HPDE6-E6E7 (cell line): ENCODE measurements around the gene TULP4.

ENCODE experiments used
- DNase-seq: peaks from one replicate; pipeline ENCODE4 v3.0.0; 2011; ENCODE audit warnings: missing footprints; ENCODE audit errors: extremely low spot score

TULP4 gene, protein sequence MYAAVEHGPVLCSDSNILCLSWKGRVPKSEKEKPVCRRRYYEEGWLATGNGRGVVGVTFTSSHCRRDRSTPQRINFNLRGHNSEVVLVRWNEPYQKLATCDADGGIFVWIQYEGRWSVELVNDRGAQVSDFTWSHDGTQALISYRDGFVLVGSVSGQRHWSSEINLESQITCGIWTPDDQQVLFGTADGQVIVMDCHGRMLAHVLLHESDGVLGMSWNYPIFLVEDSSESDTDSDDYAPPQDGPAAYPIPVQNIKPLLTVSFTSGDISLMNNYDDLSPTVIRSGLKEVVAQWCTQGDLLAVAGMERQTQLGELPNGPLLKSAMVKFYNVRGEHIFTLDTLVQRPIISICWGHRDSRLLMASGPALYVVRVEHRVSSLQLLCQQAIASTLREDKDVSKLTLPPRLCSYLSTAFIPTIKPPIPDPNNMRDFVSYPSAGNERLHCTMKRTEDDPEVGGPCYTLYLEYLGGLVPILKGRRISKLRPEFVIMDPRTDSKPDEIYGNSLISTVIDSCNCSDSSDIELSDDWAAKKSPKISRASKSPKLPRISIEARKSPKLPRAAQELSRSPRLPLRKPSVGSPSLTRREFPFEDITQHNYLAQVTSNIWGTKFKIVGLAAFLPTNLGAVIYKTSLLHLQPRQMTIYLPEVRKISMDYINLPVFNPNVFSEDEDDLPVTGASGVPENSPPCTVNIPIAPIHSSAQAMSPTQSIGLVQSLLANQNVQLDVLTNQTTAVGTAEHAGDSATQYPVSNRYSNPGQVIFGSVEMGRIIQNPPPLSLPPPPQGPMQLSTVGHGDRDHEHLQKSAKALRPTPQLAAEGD (N-terminal part only)

DNA sequence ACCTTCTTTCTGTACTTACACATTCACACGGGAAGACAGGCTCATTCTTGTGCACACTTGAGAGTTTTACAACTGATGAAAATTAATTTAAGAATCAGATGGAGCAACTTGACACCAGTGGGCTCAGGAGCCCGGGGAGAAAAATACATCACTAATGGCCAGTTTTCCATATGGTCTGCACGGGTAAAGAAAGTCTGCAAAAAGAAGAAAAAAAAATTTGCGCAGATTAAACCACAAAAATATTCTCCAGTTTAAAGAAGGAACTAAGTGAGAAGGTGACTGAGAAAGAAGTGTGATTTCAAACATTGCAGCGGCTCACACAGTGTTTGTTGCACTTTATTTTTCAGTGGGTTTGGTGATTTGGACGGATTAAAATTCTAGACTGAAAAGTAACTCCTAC lies at the start of gene TULP4:
Gene TULP4 (plus strand): TSS at position 301 of the 400 bp plus-strand sequence. CDS start 1,552 bp downstream, outside the sequence.
- no peak for DNase-seq

DNA sequence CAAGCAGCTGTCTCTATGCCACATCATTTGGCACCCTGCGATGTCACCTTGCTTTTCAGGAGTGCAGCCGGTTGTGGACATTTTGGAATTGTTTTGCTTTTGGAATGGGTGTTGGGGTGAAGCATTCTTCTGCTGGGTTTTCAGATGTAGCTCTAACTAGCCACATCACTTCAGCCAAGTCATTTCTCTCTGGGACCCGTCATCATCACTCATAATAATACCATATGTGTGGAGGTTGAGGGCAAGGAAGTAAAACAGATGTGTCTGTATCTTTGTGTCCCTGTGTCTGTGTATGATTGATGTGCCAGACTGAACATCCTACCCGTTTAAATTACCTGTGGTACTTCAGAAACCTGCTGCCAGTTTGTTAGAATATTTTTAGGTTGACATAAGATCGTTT lies 49.5 kb upstream of the TULP4 start:
- DNase-seq = no peak

DNA sequence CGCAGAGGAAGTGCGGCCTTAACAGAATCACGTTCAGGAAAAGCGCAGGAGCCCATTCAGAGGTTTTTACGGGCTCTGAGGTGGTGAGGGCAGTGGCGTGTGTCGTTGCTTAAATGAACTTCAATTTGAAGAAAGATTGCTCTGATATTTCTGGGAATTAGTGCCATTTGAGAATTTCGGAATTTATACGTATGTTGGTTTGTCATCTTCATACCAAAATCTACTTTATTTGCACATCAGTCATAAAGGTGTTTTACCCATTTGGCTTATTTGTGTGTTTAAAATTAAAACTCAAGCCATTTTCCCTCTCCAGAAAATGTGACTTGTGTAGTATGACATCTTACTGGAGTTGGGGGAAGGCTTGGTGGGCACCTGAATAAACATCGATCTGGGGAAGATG lies 48.1 kb upstream of the TULP4 start:
- DNase-seq = no peak

DNA sequence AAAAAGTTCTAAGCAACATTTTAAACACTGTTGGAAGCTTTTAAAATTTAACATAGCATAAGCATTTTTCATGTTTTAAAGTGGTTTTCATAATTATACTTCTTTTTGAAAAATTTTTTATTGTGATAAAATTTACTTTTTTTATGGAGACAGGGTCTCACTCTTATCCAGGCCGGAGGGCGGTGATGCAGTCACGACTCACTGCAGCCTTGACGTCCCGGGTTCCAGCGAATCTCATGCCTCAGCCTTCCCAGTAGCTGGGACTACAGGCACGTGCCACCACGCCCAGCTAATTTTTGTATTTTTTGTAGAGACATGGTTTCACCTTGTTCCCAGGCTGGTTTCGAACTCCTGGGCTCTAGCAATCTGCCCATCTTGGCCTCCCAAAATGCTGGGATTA lies 46.1 kb upstream of the TULP4 start:
- no peak for DNase-seq

DNA sequence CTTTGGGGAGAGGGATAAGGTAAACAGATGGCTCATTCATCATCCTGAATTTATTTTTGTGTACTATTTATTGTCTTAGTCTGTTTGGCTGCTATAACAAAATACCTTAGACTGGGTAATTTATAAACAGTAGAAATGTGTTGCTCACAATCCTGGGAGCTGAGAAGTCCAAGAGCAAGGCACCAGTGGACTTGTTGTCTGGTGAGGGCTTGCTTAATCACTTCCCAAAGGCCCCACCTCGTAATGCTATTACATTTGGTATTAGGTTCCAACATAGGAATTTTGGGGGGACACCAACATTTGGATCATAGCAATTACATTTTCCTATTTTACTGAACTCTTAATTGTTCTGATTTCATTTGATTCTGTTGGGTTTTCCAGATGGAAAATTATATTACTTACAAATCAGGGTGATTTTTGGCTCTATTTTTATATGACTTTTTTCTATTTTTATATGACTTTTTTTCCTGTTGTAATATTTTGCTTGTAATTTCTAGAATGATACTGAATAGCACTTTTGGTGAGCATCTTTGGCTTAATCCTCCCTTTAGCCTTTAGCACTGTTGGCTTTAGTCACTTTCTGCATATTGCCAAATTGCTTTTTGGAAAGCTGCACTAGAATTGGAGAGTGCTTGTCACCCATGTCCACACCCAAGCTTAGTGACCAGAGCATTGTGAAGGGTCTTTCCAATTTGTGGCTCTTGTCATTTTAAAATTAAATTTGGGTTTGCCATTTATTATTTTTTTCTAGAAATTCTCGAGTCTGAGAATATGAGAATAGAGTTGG lies 43.7 kb upstream of the TULP4 start:
- DNase-seq = no peak

DNA sequence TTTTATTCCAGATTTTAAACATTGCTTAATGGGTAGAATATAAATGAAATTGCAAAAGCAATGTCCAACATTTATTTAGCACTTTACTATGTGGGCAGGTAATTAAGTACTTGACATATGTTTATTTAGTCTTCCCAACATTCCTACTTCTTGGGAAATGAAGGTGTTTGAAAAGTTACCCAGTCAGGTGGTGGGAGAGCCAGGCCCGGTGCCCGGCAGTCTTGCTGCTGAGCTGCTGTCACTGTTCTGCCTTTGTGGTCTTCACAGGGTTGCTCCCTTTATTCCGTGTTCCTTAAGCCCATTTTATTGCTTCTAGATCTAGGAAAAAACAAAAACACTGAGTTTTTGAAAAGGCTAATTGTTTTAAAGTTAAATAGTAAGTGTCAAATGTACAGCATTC lies 42.6 kb upstream of the TULP4 start:
- no peak for DNase-seq

DNA sequence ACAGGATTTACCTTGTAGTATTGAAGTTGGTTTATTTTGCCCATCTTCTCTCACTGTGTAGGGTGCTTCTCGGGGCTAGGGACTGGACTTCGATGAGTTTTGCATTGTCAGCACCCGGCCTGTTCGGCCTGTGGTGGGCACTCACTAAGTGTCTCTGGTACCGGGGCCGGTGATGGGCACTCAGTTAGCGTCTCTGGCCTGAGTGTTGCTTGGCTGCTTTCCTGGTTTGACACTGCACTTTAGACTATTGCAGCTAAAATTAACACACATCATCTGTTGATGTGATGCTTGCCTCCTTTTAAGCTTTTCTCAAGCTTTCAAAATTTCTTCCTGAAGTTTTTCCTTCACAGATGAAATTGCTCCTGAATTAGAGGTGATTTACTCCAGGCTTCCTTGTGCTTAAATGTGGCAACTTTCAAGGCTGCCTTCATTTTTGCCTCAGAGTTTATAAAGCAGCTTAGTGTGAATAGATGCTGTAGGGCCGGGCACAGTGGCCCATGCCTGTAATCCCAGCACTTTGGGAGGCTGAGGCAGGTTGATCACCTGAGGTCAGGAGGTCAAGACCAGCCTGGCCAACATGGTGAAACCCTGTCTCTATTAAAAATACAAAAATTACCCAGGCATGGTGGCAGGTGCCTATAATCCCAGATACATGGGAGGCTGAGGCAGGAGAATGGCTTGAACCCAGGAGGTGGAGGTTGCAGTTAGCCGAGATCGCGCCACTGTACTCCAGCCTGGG lies 41.7 kb upstream of the TULP4 start:
- DNase-seq = no peak

DNA sequence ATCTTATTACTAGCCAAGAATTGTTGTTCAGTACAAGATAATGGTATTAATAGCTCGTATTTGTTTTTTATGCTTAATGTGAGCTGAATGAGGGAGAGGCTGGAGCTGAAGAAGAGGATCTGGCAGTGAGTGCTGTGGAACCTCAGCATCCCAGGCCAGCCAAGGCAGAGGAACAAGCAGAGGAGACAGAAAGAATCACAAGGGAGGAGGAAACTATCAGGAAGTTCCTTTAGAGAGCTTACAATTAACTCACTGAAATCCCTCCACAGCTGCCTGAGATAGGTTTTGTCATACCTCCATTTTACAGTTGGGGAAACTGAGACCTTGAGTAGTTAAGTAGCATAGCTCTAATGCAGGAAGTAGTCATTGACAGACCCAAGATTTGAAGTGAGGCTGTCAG lies 39.9 kb upstream of the TULP4 start:
- DNase-seq = no peak

DNA sequence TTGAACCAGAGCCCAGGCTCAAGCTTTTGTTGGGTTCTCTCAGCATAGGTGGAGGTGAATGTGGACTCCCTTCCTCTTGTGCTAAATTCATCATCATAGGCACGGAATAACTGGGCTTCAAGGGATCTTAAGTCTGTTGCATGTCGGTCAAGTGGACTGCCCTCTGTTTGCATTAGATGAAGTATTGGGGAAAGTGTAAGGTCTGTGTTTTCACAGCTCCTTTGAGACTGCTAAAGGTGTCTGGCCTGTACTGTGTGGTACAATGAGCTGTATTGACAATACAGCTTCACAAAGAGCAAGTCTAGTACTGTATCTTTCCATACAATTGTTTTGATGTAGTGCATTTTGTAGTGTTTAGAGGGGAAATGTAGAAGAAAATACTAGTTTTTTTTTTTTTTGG lies 34.3 kb upstream of the TULP4 start:
- no peak for DNase-seq

DNA sequence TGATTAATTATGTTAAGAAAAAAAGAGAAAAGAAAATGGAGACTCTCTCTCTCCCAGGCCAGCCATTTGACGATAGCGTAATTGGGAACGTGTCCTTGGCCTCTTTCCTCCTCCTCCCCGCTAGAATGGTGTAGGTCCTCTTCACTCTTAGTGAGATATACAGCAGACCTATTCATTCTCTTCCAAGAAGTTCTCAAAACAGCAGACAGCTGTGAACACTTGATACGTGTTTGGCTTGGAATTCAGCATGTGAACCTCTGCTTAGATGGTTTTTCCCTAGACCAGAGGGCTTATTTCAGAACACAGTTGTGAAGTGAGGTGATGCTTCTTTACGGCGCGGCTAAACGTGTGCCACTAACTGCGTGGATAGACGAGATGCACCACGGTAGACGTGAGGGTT lies 32.6 kb upstream of the TULP4 start:
- DNase-seq = no peak

DNA sequence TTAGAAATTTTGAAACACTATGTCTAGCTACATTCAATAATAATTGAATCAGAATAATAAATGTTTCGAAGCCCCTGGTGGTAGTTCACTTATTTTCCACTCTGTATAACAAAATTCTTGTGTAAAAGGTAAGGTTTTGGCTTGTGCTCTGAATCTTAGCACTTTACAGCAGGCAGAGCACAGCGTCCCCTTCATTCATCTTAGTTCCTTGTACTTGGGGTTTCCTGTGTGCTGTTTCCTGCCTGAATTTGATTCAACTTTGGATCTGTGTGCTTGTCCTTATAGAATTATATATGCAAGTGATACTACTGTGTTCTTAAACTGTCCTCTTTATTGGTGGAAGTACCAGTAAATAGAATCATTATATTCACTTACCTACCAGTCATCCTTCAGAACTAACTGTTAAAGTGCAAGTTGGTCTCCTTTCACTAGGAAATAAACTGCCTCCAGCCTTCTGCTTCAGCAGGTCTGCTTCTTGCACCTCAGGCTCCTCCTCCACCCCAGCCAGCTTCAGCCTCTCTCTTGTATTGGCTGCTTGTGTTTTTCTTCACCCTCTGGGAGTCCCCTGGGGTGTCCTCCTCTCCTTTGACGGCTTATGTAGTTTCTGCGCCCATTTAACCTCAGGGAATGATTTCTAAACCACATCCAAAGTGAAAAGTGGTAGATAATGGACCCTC lies 28.8 kb upstream of the TULP4 start:
- DNase-seq = no peak

DNA sequence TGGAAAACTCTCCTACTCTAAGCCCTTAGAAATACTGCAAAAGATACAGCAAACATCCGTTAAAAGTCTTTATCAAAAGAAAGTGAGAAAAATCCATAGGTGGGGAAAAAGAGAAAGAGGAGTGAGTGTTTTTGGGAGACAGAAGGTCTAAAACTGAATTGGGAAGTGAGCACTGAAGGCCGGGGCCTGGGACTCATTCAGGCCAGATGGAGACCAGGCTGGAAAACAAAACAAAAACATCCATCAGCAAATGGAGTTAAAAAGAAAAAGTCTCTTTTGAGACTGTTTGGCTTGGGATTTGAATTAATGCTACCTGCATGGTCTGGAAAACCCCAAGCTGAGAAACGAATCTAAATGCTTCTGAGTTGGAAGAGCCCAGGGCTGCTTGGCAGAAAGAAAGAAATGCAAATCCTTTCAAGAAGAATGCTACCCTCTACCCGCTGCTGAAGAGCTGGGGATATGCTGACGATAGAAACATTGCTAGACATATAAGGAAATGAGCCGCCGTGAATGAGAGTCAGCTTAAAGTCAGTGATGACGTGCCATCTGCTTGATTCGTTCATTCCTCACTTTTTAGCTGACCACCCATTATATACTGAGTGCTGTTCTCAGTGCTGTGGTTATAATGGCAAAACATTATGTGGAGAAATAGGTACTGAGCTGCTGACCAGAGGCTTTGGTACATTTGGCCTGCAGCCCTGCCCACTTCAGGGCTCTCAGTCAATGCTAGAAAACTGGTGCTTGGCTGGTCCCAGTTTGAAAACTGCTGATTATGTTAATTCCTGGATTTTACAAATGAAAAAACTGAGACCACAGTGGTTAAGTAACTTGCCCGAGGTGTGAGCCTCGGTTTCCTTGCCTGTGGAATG lies 28.0 kb upstream of the TULP4 start:
- no peak for DNase-seq

DNA sequence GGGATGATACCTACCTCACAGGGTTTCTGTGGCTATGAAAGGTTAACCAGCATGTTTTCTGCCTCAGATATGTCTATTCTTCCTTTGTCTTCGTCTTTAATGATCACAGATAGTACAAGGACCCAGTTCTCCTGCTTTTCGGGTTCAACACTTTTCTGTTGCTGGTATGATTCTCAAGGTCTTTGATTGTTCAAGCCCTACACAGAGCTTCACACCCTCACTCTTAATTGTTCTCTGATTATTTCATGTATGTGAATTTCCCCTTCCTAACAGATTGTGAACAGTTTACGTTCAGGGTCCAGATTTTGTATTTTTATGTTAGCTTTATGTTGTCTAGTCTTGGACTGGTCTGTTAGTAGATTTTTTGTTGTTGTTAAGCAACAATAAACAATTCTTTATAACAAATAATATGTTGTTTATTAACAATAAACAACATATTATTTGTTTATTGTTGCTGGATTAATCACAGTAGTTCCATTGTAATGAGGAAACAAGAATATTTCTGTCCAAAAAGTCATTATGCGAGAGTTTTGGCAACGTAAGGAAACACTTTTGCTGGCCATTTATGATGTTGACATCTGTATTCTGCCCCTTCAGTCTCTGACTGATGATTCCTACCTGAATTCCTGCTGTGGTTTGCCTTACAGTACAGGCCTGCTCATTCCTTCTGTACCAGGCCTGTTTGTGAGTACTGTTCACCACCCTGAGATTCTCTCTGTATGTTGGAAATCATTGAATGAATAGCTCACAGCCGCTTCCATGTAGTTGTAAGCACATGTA lies 27.2 kb upstream of the TULP4 start:
- no peak for DNase-seq

DNA sequence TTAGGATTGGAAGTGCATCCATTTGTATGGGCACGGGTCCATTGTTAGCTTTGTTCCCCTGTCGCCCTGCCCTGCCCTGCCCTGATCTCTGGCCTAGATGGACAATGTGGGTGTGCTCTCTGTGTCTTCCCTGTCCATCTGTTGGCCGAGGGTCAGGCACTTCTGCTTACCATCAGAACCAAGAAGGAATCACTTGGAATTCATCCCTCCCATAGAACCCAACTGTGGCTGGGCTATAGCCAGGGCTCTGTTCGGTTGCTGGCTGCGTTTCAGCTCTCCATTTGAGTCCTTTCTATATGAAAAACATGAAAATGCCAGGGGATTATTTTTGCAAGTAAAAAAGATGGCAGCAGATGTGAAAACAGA lies 26.6 kb upstream of the TULP4 start:
- no peak for DNase-seq

DNA sequence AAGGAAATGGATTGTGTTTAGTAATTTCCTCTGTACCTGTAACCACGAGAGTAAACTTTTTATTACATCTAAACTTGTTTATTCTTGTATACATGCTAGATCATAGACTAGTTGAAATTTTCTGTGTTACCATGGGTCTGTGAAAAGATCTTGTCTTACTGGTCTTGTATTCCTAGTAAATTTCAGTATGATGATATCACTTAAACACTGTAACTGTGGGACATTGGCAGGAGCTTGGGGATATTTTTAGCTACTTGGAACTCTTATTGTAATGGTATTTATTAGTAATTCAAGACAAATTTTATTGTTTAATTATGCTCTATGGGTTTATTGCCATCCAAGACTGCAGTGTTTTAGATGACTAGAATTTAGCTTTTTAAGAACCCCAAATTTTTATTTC lies 25.9 kb upstream of the TULP4 start:
- no peak for DNase-seq

DNA sequence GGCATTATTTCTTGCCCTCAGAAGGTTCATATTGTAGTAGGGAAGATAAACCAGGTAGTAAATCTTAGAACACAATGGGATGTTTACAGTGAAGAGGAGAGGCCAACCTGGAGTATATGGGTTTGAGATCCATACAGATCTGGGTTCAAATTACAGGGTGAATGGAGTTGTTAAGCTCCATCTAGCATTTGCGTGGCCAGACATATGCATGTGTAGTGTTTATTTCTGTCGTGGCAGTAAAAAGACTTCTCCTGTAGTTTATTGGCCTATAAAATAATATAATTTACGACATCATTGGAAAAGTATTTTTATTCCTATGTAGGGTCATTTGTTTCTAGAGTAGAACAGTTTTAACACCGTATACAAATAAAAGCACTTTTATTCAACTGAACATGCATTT lies 25.2 kb upstream of the TULP4 start:
- no peak for DNase-seq

DNA sequence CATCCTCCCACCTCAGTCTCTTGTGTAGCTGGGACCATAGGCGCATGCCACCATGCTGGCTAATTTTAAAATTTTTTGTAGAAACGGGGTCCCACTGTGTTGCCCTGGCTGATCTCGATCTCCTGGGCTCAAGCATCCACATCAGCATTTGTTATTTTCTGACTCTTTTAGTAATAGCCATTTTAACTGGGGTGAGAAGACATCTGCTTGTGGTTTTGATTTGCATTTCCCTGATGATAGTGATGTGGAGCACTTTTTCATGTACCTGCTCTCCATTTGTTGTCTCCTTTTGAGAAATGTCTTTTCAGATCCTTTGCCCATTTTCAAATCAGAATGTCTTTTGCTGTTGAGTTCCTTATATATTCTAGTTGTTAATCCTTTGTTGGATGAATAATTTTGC lies 22.2 kb upstream of the TULP4 start:
- DNase-seq = no peak

DNA sequence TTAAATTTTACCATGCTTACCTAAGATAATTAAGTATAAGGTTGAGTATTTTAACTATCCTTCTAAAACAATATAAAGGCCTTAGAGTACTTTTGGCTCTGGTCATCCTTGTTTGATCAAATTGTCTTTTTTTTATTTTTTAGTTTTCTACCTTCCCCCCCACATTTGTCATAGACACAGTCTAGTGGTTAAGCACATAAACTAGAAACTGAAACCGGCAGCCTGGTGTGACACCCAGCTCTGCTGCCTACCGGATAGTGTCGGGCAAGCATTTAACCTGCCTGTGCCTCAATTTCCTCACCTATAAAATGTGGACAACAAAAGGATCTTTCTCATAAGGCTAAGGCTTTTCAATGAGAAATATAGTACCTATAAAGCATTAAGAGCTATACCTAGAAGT lies 21.6 kb upstream of the TULP4 start:
- no peak for DNase-seq

DNA sequence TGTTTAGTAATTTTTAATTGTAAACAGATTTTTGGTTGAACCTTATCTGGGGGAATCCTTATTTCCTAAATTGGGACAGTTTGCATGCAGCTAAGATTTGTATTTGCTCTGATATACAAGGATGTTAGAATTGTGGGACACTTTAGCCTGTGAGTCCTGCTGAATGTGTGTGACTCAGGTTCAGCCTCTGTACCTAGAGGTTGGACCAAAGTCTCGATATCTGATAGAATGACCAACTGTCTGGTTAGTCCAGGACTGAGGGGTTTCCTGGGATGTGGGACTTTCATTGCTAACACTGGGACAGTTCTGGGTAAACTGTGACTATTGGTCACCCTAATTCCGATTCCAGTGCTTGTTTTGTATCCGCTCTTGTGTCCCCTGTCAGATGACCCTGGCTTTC lies 20.2 kb upstream of the TULP4 start:
- no peak for DNase-seq
